Transverse colon (tissue), 4 donors: ENCODE data around the gene VTN.

Experiments
- CTCF ChIP-seq, 5 experiments: fragments of 200-600 bp in 3 of 5; fragments of 450-650 bp in 2 of 5; sonication (generic) in 3 of 5; IDR thresholded peaks; 1 replicate in 2 of 5; 2 replicates in 3 of 5; pipeline ENCODE4 v1.5.1; 2016 to 2017; ENCODE audit warnings: antibody characterized with exemption in 5 of 5, inconsistent platforms in 3 of 5, mild to moderate bottlenecking in 2 of 5, moderate library complexity in 1 of 5
- POLR2A ChIP-seq: fragments of 450-650 bp; IDR thresholded peaks from one replicate; pipeline ENCODE4 v1.6.1; 2016; ENCODE audit warnings: antibody characterized with exemption, mild to moderate bottlenecking, moderate library complexity
- POLR2AphosphoS5 ChIP-seq, 3 donors: sonication (generic); formaldehyde crosslinking; IDR thresholded peaks; one replicate each; pipeline ENCODE4 v1.6.1; 2016; ENCODE audit warnings: antibody characterized with exemption in 3 of 3

GRCh38 chr17:28395968-28396367 lies 25.9 kb upstream of the VTN start:
- no peak for TF ChIP-seq CTCF (IDR thresholded peaks at IDR 0.05)
- no peak for TF ChIP-seq POLR2A
- no peak for TF ChIP-seq POLR2AphosphoS5 (IDR thresholded peaks at IDR 0.05)
